Measurements from ENCODE around the gene NYAP1. TPM values are rescaled to one million over a fixed set of nuclear protein-coding genes. Genes with fewer than 3 reads are reported as not detected.

NYAP1 gene
- total RNA-seq, 1 donor from 2014 or later, result under 0.01 TPM

GRCh38 chr7:100544386-100544785, 60.7 kb downstream of the NYAP1 start:
- no peak for FAIRE-seq
- DNase-seq (ENCODE audit: low read depth), result no peak
- H3K27me3 ChIP-seq (ENCODE audit: control insufficient read depth, insufficient read depth, low read length), result no peaks in the 10 kb centered on the region
- no peak for TF ChIP-seq CTCF (IDR thresholded peaks at IDR 0.05; ENCODE audit: insufficient read depth, low read length, severe bottlenecking)
- H3K36me3 ChIP-seq (ENCODE audit: control insufficient read depth, insufficient read depth, low read length), result no peaks in the 10 kb centered on the region
- H3K4me3 ChIP-seq (ENCODE audit: low read depth, low read length), result no peak overlapping the region

Other genes with a start within 250 kb of the NYAP1 start
- not detected in 2 replicates for gene SPDYE3, start 176.2 kb upstream of the NYAP1 start, total RNA-seq
- 5.5 and 7.8 TPM in 2 replicates for gene PILRB, start 125.8 kb upstream of the NYAP1 start, total RNA-seq
- 0.13 TPM in 1 of 2 replicates, not detected in the other for gene PILRA, start 110.4 kb upstream of the NYAP1 start, total RNA-seq
- 1.3 and 2.0 TPM in 2 replicates for gene ZCWPW1, start 55.2 kb upstream of the NYAP1 start, total RNA-seq
- gene MEPCE, start 54.1 kb upstream of the NYAP1 start, total RNA-seq, result 18.7 and 20.7 TPM in 2 replicates
- 32.8 and 34.2 TPM in 2 replicates for gene PPP1R35, start 47.4 kb upstream of the NYAP1 start, total RNA-seq
- gene SPACDR, start 19.7 kb upstream of the NYAP1 start, total RNA-seq, result 0.38 and 0.53 TPM in 2 replicates
- gene TSC22D4, start 4.7 kb upstream of the NYAP1 start, total RNA-seq, result 7.6 and 12.7 TPM in 2 replicates
- gene AGFG2, start 55.3 kb downstream of the NYAP1 start, total RNA-seq, result 1.3 and 2.3 TPM in 2 replicates
- gene SAP25, start 90.0 kb downstream of the NYAP1 start, total RNA-seq, result not detected in 2 replicates
- gene LRCH4, start 102.2 kb downstream of the NYAP1 start, total RNA-seq, result 3.9 and 8.2 TPM in 2 replicates
- 0.38 and 0.53 TPM in 2 replicates for gene FBXO24, start 102.4 kb downstream of the NYAP1 start, total RNA-seq
- gene PCOLCE, start 118.4 kb downstream of the NYAP1 start, total RNA-seq, result 0.38 and 0.53 TPM in 2 replicates
- 1.8 and 1.9 TPM in 2 replicates for gene MOSPD3, start 128.6 kb downstream of the NYAP1 start, total RNA-seq
- 0.13 TPM in 1 of 2 replicates, not detected in the other for gene TFR2, start 157.6 kb downstream of the NYAP1 start, total RNA-seq
- gene ACTL6B, start 172.5 kb downstream of the NYAP1 start, total RNA-seq, result not detected in 2 replicates
- gene GNB2, start 189.8 kb downstream of the NYAP1 start, total RNA-seq, result 66.1 and 88.7 TPM in 2 replicates
- gene GIGYF1, start 210.3 kb downstream of the NYAP1 start, total RNA-seq, result 9.9 and 14.2 TPM in 2 replicates
- gene POP7, start 222.2 kb downstream of the NYAP1 start, total RNA-seq, result 33.8 and 40.8 TPM in 2 replicates
- gene EPO, start 236.5 kb downstream of the NYAP1 start, total RNA-seq, result not detected in 2 replicates
- gene ZAN, start 249.7 kb downstream of the NYAP1 start, total RNA-seq, result not detected in 2 replicates

All from bronchial epithelial cell (primary cell).